ENCODE data around the gene HTR1B.

DNA sequence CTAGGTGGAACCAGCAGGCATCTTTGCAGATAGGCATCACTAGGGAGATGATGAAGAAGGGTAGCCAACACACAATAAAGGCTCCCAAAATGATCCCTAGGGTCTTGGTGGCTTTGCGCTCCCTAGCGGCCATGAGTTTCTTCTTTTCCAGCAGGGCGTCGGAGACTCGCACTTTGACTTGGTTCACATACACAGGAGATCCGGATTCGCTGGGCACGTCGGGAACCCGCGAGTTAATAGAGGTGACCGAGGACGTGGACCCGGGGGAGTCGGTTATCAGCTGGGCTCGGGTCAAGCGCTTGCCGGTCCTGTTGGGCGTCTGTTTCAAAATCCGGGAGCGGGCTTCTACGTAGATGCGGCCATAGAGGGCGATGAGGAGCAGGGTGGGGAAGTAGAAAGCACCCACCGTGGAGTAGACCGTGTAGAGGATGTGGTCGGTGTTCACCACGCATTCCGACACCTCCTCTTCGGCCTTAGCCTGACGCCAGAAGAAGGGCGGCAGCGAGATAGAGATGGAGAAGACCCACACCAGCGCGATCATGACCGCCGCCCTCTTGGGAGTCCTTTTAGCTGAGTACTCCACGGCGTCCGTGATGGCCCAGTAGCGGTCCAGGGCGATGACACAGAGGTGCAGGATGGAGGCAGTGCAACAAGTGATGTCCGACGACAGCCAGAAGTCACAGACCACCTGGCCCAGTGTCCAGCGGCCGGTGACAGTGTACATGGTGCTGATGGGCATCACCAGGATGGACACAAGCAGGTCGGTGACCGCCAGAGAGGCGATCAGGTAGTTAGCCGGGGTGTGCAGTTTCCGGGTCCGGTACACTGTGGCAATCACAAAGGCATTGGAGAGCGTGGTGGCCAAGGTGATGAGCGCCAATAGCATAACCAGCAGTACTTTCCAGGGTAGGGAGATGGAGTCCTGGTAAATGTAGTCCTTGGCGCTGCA is 658 bp downstream of the HTR1B start:
- TF ChIP-seq, protein P1, sequence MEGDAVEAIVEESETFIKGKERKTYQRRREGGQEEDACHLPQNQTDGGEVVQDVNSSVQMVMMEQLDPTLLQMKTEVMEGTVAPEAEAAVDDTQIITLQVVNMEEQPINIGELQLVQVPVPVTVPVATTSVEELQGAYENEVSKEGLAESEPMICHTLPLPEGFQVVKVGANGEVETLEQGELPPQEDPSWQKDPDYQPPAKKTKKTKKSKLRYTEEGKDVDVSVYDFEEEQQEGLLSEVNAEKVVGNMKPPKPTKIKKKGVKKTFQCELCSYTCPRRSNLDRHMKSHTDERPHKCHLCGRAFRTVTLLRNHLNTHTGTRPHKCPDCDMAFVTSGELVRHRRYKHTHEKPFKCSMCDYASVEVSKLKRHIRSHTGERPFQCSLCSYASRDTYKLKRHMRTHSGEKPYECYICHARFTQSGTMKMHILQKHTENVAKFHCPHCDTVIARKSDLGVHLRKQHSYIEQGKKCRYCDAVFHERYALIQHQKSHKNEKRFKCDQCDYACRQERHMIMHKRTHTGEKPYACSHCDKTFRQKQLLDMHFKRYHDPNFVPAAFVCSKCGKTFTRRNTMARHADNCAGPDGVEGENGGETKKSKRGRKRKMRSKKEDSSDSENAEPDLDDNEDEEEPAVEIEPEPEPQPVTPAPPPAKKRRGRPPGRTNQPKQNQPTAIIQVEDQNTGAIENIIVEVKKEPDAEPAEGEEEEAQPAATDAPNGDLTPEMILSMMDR (conservative IDR thresholded peaks at IDR 0.05; ENCODE audit: low read length) = no peak
- no peak for TF ChIP-seq EZH2phosphoT487 (IDR thresholded peaks at IDR 0.05; ENCODE audit: borderline replicate concordance)
